Fibroblast of skin of abdomen (primary cell): Measurements from ENCODE around the gene KIR2DL3.

Experiments used
- DNase-seq: peaks from one replicate; pipeline ENCODE4 v3.0.0-alpha.2; 2013

Gene KIR2DL3

GRCh38 chr19:54795758-54796157 is 57.4 kb downstream of the KIR2DL3 start:
- DNase-seq: no peak
